Upper lobe of left lung (tissue), 4 donors: Measurements from ENCODE around the gene ATXN7L1.

Experiments
- POLR2A ChIP-seq, 4 donors: fragments of 450-650 bp; IDR thresholded peaks; one replicate each; pipeline ENCODE4 v1.5.1; 2016 to 2017; ENCODE audit warnings: antibody characterized with exemption in 4 of 4, mild to moderate bottlenecking in 2 of 4
- TF ChIP-seq, protein P1 (sequence below), 6 experiments: fragments of 450-650 bp in 4 of 6; fragments of 200-600 bp in 2 of 6; sonication (generic) in 2 of 6; IDR thresholded peaks; one replicate each; pipeline ENCODE4 v1.5.1; 2016 to 2019; ENCODE audit warnings: antibody characterized with exemption in 6 of 6

DNA sequence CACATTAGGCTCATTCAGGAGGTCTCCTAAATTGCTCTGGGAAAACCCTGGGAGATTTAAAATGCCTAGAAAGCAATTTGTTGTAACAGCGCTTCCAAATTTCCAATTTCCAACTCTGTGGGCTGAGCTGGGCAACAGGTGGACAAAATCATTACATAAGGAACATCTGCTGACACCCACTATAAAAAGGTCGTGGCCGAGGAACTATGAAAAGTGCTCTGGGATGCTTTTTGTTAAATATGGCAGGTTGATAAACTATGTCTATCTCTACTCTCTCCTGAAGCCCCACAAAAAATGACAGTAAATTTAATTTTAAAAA is 45.1 kb downstream of the ATXN7L1 start:
- TF ChIP-seq POLR2A (IDR thresholded peaks at IDR 0.05), result no peak
- TF ChIP-seq, protein P1, sequence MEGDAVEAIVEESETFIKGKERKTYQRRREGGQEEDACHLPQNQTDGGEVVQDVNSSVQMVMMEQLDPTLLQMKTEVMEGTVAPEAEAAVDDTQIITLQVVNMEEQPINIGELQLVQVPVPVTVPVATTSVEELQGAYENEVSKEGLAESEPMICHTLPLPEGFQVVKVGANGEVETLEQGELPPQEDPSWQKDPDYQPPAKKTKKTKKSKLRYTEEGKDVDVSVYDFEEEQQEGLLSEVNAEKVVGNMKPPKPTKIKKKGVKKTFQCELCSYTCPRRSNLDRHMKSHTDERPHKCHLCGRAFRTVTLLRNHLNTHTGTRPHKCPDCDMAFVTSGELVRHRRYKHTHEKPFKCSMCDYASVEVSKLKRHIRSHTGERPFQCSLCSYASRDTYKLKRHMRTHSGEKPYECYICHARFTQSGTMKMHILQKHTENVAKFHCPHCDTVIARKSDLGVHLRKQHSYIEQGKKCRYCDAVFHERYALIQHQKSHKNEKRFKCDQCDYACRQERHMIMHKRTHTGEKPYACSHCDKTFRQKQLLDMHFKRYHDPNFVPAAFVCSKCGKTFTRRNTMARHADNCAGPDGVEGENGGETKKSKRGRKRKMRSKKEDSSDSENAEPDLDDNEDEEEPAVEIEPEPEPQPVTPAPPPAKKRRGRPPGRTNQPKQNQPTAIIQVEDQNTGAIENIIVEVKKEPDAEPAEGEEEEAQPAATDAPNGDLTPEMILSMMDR (IDR thresholded peaks at IDR 0.05), result no peak
